GM23338 (cell line): ENCODE measurements around the gene ASIC3. TPM values are rescaled to one million over a fixed set of nuclear protein-coding genes. Genes with fewer than 3 reads are reported as not detected.

Source experiments
- ATAC-seq: fragments of 200-7000 bp; cut with Tn5 transposase; 3 replicates; pipeline ENCODE4 v1.9.1; 2020
- DNase-seq: peaks from one replicate; pipeline ENCODE4 v3.0.0-alpha.2; 2015; ENCODE audit warnings: low spot score
- H2AFZ ChIP-seq: fragments of 200-600 bp; sonication (generic); 2 replicates; pipeline ENCODE4 v1.8.0; 2016; ENCODE audit warnings: antibody characterized with exemption, mild to moderate bottlenecking, moderate library complexity
- H3F3A ChIP-seq: fragments of 200-600 bp; sonication (generic); replicated peaks from 2 replicates; pipeline ENCODE4 v1.8.0; 2017; ENCODE audit warnings: antibody characterized with exemption, mixed run types, low read depth
- H3K27ac ChIP-seq: fragments of 200-600 bp; sonication (generic); 2 replicates; pipeline ENCODE4 v1.6.1; 2016; ENCODE audit warnings: low read depth
- H3K27me3 ChIP-seq: fragments of 200-600 bp; sonication (generic); 2 replicates; pipeline ENCODE4 v1.8.0; 2016; ENCODE audit warnings: mild to moderate bottlenecking, mixed run types, moderate library complexity; ENCODE audit not compliant: insufficient read depth
- H3K36me3 ChIP-seq: fragments of 200-600 bp; sonication (generic); 2 replicates; pipeline ENCODE4 v1.8.0; 2016; ENCODE audit warnings: mild to moderate bottlenecking; ENCODE audit not compliant: insufficient read depth
- H3K4me1 ChIP-seq: fragments of 200-600 bp; sonication (generic); 2 replicates; pipeline ENCODE4 v1.8.0; 2016; ENCODE audit warnings: mild to moderate bottlenecking, moderate library complexity; ENCODE audit not compliant: insufficient read depth
- H3K4me2 ChIP-seq: fragments of 200-600 bp; sonication (generic); 2 replicates; pipeline ENCODE4 v1.7.1; 2017; ENCODE audit warnings: mixed run types
- H3K4me3 ChIP-seq: fragments of 200-600 bp; sonication (generic); 2 replicates; pipeline ENCODE4 v1.6.1; 2016; ENCODE audit warnings: mixed run types
- H3K79me2 ChIP-seq: fragments of 200-600 bp; sonication (generic); replicated peaks from 2 replicates; pipeline ENCODE4 v1.8.0; 2017; ENCODE audit warnings: mild to moderate bottlenecking; ENCODE audit not compliant: insufficient read depth
- H3K9me2 ChIP-seq: fragments of 200-600 bp; sonication (generic); 2 replicates; pipeline ENCODE4 v1.8.0; 2017; ENCODE audit not compliant: insufficient read depth
- H4K20me1 ChIP-seq: fragments of 200-600 bp; sonication (generic); replicated peaks from 2 replicates; pipeline ENCODE4 v1.8.0; 2017; ENCODE audit warnings: mild to moderate bottlenecking; ENCODE audit not compliant: insufficient read depth
- H3K27ac Mint-ChIP-seq: 2 replicates; pipeline ENCODE4 v1.8.0; 2020; ENCODE audit warnings: inconsistent platforms, mild to moderate bottlenecking, moderate library complexity, mixed read lengths
- H3K27me3 Mint-ChIP-seq: 3 replicates; pipeline ENCODE4 v1.8.0; 2022; ENCODE audit warnings: low read depth, mild to moderate bottlenecking, moderate library complexity, mixed read lengths, inconsistent platforms; ENCODE audit not compliant: insufficient read depth, poor library complexity
- H3K36me3 Mint-ChIP-seq: 3 replicates; pipeline ENCODE4 v1.8.0; 2021; ENCODE audit warnings: low read depth, mild to moderate bottlenecking, inconsistent platforms, moderate library complexity, mixed read lengths
- H3K4me1 Mint-ChIP-seq: 3 replicates; pipeline ENCODE4 v1.8.0; 2020; ENCODE audit warnings: mild to moderate bottlenecking, inconsistent platforms, mixed read lengths
- H3K4me3 Mint-ChIP-seq: 3 replicates; pipeline ENCODE4 v1.8.0; 2021; ENCODE audit warnings: moderate library complexity, mild to moderate bottlenecking, inconsistent platforms, mixed read lengths
- H3K9me3 Mint-ChIP-seq: 3 replicates; pipeline ENCODE4 v1.8.0; 2020; ENCODE audit warnings: moderate library complexity, mild to moderate bottlenecking, inconsistent platforms, mixed read lengths
- EZH2 ChIP-seq: fragments of 200-600 bp; sonication (generic); IDR thresholded peaks from one replicate; pipeline ENCODE4 v1.8.0; 2017; ENCODE audit warnings: antibody characterized with exemption, mild to moderate bottlenecking, low read depth; ENCODE audit not compliant: unreplicated experiment
- polyA plus RNA-seq: library from polyadenylated mRNA; unstranded; fragments of >200 nt; fragmentation: Nextera tagmentation; extraction: Ambion mirVana; gene quantifications from 2 replicates; pipeline ENCODE4 v1.2.1, GENCODE V29; 2016
- total RNA-seq: library from RNA; depleted of rRNA; stranded (reverse); fragments of >200 nt; shearing (Covaris generic); gene quantifications from 2 replicates; pipeline ENCODE4 v1.2.3, GENCODE V29; 2014
- TF ChIP-seq, protein P1 (sequence below): fragments of 250-450 bp; sonication (Bioruptor Pico); IDR thresholded peaks from 2 replicates; pipeline ENCODE4 v1.5.0; 2020; ENCODE audit warnings: mild to moderate bottlenecking, moderate library complexity
- TF ChIP-seq, protein P2 (sequence below): IDR thresholded peaks from 2 replicates; pipeline ENCODE4 v1.6.1; 2016; ENCODE audit warnings: antibody characterized with exemption
- TF ChIP-seq, protein P3 (sequence below), 2 experiments: fragments of 200-600 bp in 1 of 2; sonication (generic) in 1 of 2; conservative IDR thresholded peaks; 2 replicates each; pipeline versions ENCODE4 v1.5.1 to v1.6.1; 2016 to 2017; ENCODE audit warnings: antibody characterized with exemption in 2 of 2, low read depth in 2 of 2, mild to moderate bottlenecking in 2 of 2, moderate library complexity in 1 of 2

ASIC3 gene
- total and polyA plus RNA-seq, 2 experiments from 2014 or later, result 0.87 to 0.90 TPM

DNA sequence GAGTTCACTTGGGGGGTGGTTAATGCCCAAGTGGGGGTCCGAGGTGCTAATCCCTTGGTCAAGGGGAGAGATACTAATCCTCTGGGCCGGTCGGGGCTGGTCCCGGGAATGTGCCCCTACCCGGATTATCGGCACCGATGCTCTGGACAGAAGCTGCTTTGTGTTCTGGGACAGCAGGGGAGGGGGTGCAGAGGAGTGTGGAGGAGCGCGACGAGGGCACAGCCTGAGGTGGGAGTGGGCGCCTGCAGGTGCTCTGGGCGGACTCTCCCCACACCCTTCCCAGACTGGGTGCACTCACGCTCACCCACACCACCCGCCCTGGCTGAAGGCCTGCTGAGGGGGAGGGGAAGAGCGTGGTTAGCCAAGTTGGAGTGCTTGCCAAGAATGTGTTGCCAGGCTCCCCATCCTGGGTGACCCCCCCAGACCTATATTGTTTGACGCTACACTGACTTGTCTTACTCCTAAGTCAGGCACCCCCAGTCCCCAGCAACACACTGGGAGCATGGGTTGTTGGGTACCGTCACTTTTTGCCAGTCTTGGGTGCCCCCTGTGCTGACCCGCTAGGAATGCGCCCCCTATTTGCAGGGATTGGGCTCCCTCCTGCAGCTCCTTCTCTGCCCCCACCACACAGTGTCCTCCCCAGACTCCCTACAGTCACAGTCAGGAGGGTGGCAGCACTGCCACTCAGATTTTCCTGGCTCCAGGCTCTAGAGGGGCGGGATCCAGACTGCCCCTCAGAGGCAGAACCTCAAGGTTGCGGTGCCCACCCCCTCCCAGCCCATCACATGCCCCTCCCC lies 12.3 kb downstream of the ASIC3 start (continued):
- TF ChIP-seq, protein P1, sequence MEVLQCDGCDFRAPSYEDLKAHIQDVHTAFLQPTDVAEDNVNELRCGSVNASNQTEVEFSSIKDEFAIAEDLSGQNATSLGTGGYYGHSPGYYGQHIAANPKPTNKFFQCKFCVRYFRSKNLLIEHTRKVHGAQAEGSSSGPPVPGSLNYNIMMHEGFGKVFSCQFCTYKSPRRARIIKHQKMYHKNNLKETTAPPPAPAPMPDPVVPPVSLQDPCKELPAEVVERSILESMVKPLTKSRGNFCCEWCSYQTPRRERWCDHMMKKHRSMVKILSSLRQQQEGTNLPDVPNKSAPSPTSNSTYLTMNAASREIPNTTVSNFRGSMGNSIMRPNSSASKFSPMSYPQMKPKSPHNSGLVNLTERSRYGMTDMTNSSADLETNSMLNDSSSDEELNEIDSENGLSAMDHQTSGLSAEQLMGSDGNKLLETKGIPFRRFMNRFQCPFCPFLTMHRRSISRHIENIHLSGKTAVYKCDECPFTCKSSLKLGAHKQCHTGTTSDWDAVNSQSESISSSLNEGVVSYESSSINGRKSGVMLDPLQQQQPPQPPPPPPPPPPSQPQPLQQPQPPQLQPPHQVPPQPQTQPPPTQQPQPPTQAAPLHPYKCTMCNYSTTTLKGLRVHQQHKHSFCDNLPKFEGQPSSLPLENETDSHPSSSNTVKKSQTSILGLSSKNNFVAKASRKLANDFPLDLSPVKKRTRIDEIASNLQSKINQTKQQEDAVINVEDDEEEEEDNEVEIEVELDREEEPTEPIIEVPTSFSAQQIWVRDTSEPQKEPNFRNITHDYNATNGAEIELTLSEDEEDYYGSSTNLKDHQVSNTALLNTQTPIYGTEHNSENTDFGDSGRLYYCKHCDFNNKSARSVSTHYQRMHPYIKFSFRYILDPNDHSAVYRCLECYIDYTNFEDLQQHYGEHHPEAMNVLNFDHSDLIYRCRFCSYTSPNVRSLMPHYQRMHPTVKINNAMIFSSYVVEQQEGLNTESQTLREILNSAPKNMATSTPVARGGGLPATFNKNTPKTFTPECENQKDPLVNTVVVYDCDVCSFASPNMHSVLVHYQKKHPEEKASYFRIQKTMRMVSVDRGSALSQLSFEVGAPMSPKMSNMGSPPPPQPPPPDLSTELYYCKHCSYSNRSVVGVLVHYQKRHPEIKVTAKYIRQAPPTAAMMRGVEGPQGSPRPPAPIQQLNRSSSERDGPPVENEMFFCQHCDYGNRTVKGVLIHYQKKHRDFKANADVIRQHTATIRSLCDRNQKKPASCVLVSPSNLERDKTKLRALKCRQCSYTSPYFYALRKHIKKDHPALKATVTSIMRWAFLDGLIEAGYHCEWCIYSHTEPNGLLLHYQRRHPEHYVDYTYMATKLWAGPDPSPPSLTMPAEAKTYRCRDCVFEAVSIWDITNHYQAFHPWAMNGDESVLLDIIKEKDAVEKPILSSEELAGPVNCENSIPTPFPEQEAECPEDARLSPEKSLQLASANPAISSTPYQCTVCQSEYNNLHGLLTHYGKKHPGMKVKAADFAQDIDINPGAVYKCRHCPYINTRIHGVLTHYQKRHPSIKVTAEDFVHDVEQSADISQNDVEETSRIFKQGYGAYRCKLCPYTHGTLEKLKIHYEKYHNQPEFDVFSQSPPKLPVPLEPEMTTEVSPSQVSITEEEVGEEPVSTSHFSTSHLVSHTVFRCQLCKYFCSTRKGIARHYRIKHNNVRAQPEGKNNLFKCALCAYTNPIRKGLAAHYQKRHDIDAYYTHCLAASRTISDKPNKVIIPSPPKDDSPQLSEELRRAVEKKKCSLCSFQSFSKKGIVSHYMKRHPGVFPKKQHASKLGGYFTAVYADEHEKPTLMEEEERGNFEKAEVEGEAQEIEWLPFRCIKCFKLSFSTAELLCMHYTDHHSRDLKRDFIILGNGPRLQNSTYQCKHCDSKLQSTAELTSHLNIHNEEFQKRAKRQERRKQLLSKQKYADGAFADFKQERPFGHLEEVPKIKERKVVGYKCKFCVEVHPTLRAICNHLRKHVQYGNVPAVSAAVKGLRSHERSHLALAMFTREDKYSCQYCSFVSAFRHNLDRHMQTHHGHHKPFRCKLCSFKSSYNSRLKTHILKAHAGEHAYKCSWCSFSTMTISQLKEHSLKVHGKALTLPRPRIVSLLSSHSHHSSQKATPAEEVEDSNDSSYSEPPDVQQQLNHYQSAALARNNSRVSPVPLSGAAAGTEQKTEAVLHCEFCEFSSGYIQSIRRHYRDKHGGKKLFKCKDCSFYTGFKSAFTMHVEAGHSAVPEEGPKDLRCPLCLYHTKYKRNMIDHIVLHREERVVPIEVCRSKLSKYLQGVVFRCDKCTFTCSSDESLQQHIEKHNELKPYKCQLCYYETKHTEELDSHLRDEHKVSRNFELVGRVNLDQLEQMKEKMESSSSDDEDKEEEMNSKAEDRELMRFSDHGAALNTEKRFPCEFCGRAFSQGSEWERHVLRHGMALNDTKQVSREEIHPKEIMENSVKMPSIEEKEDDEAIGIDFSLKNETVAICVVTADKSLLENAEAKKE (CRISPR knock-in tag), result no peak

DNA sequence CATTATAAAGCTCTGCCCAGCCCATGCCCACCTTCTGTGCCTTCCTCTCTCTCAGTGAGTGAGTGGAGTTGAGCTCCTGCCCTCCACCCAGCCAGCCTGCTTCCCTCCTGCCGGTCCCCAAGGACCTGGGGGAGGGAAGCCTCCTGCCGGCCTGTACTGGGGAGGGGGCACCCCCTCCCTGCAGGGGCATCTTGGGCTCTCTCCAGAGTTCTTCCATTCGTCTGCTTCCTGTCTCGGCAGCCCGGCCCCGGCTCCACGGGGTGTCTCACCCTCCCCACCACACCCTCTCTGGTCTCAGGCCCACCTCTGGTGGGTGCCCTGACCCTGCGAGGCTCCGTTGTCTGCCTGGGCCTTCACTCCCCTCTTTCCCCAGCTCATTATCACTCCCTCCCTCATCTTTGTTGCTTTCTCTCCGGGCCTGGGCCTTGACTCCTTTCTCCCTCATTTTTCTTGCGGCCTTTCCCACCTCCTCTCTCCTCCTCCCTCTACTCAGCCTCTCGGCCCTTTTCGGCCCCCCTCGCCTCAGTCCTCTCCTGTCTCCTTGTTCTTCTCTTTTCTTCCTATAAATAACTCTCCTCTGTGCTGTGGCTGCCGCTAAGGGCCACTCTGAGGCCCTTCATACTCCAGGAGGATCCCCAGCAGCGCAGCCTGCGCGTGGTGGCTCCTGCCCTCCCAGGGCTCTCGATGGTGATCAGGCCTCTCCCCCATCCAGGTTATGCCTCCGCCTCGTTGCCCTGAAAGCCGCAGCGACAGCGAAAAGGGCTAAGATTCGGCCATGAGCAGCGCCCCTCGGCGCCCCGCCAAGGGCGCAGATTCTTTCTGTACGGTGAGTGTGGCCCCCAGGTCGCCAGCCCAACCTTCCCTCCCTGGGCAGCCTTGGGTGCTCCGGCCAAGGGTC lies 13.1 kb downstream of the ASIC3 start:
- Mint-ChIP-seq H3K27ac (no peak overlapping the region), H3K9me3 (no peaks in the 10 kb centered on the region), H3K4me1 (peaks cover 41% of the 10 kb centered on the region), H3K36me3 (peaks cover 16% of the 10 kb centered on the region), H3K27me3 (peaks cover 43% of the 10 kb centered on the region), H3K4me3 (peak overlapping the region; percentile 86)
- H3K36me3 ChIP-seq, result peaks cover 9% of the 10 kb centered on the region
- H3K4me1 ChIP-seq, result peaks cover 31% of the 10 kb centered on the region
- TF ChIP-seq, protein P2, sequence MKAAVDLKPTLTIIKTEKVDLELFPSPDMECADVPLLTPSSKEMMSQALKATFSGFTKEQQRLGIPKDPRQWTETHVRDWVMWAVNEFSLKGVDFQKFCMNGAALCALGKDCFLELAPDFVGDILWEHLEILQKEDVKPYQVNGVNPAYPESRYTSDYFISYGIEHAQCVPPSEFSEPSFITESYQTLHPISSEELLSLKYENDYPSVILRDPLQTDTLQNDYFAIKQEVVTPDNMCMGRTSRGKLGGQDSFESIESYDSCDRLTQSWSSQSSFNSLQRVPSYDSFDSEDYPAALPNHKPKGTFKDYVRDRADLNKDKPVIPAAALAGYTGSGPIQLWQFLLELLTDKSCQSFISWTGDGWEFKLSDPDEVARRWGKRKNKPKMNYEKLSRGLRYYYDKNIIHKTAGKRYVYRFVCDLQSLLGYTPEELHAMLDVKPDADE, result no peak
- TF ChIP-seq EZH2, result peak; percentile 39
- TF ChIP-seq, protein P3, sequence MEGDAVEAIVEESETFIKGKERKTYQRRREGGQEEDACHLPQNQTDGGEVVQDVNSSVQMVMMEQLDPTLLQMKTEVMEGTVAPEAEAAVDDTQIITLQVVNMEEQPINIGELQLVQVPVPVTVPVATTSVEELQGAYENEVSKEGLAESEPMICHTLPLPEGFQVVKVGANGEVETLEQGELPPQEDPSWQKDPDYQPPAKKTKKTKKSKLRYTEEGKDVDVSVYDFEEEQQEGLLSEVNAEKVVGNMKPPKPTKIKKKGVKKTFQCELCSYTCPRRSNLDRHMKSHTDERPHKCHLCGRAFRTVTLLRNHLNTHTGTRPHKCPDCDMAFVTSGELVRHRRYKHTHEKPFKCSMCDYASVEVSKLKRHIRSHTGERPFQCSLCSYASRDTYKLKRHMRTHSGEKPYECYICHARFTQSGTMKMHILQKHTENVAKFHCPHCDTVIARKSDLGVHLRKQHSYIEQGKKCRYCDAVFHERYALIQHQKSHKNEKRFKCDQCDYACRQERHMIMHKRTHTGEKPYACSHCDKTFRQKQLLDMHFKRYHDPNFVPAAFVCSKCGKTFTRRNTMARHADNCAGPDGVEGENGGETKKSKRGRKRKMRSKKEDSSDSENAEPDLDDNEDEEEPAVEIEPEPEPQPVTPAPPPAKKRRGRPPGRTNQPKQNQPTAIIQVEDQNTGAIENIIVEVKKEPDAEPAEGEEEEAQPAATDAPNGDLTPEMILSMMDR (conservative IDR thresholded peaks at IDR 0.05; ENCODE audit: low read depth in 2 of 2), result no peak
- no peak overlapping the region for H2AFZ ChIP-seq
- no peak overlapping the region for H3K27ac ChIP-seq
- H3K79me2 ChIP-seq, result peaks cover 11% of the 10 kb centered on the region
- DNase-seq (no peak), ATAC-seq (no peak)
- no peaks in the 10 kb centered on the region for H3K9me2 ChIP-seq
- H3F3A ChIP-seq, result peaks cover 14% of the 10 kb centered on the region
- H3K4me2 ChIP-seq, result peak overlapping the region; percentile 95
- peak overlapping the region; percentile 99 for H3K4me3 ChIP-seq
- no peaks in the 10 kb centered on the region; the same call in 1 of the 2 replicates for H4K20me1 ChIP-seq
- peaks cover 28% of the 10 kb centered on the region for H3K27me3 ChIP-seq
